ENCODE measurements around the gene LTO1. TPM values are rescaled to one million over a fixed set of nuclear protein-coding genes. Genes with fewer than 3 reads are reported as not detected.

LTO1 gene
- total RNA-seq, 1 experiment from 2014 or later = 27.5 TPM

GRCh38 chr11:69646493-69647389, 28.4 kb downstream of the LTO1 start:
- Mint-ChIP-seq H3K9me3 (no peaks in the 10 kb centered on the region), H3K4me1 (peaks cover 8% of the 10 kb centered on the region; the same call in 1 of the 2 replicates), H3K27me3 (ENCODE audit: low read depth) (no peaks in the 10 kb centered on the region), H3K4me3 (no peak overlapping the region), H3K27ac (peak overlapping the region; percentile 60; the same call in 1 of the 2 replicates), H3K36me3 (peaks cover 39% of the 10 kb centered on the region)
- CTCF ChIA-PET = interaction anchor here (1.2 kb wide), 1 partner anchor 546 kb away, joined by 4 read pairs; no protein-coding TSS in a partner anchor
- ATAC-seq = no peak
- no peak for TF ChIP-seq GTF2I (CRISPR knock-in tag; conservative IDR thresholded peaks at IDR 0.05)
- no peak for TF ChIP-seq STAT6 (CRISPR knock-in tag; conservative IDR thresholded peaks at IDR 0.05; ENCODE audit: low read depth)
- TF ChIP-seq TP53 (CRISPR knock-in tag; IDR thresholded peaks at IDR 0.05) = no peak
- POLR2A ChIA-PET = no interaction called here
- no peak for DNase-seq (ENCODE audit: low spot score)

GRCh38 chr11:69645801-69646492, 29.2 kb downstream of the LTO1 start:
- no peak overlapping the region for H3K4me3 Mint-ChIP-seq
- TF ChIP-seq NFATC4 (CRISPR knock-in tag; IDR thresholded peaks at IDR 0.05) (no peak), ELF4 (CRISPR knock-in tag; IDR thresholded peaks at IDR 0.05; ENCODE audit: low read depth) (no peak), AFF4 (CRISPR knock-in tag; IDR thresholded peaks at IDR 0.05; ENCODE audit: borderline replicate concordance) (no peak), USF2 (CRISPR knock-in tag; IDR thresholded peaks at IDR 0.05) (no peak), GABPB1 (CRISPR knock-in tag; IDR thresholded peaks at IDR 0.05) (no peak), NR2C2 (CRISPR knock-in tag; IDR thresholded peaks at IDR 0.05) (no peak), ZBTB21 (CRISPR knock-in tag; IDR thresholded peaks at IDR 0.05; ENCODE audit: borderline replicate concordance) (no peak), CTCF (IDR thresholded peaks at IDR 0.05) (no peak), TP53 (CRISPR knock-in tag; IDR thresholded peaks at IDR 0.05) (no peak)
- ATAC-seq = no peak
- ChIA-PET CTCF (interaction anchor here (0.6 to 3.7 kb wide), 4 partner anchors 12 to 545 kb away, joined by 3 to 30 read pairs (median 14); no protein-coding TSS in a partner anchor), POLR2A (interaction anchor here (0.9 to 2.1 kb wide), 3 partner anchors 10 to 202 kb away, joined by 3 to 9 read pairs (median 3); no protein-coding TSS in a partner anchor)
- peak overlapping the region; percentile 76; the same call in 1 of the 2 replicates for H3K27ac Mint-ChIP-seq
- no peak for DNase-seq (ENCODE audit: low spot score)
- H3K9me3 Mint-ChIP-seq = no peaks in the 10 kb centered on the region
- peaks cover 8% of the 10 kb centered on the region; the same call in 1 of the 2 replicates for H3K4me1 Mint-ChIP-seq
- H3K27me3 Mint-ChIP-seq (ENCODE audit: low read depth) = no peaks in the 10 kb centered on the region
- peaks cover 32% of the 10 kb centered on the region for H3K36me3 Mint-ChIP-seq
